BLaER1 (cell line): ENCODE measurements around the gene JAK1.
"Not testable (repeated sequence)": the region's sequence is repeated elsewhere in the genome, so short reads cannot be mapped to it uniquely, and the experiment has no call there.

Source experiments
- H3K27ac ChIP-seq: shearing (Covaris generic); formaldehyde crosslinking; 2 replicates; pipeline ENCODE4 v1.8.1; 2022
- H3K27me3 ChIP-seq: shearing (Covaris generic); formaldehyde crosslinking; 2 replicates; pipeline ENCODE4 v1.8.1; 2022
- H3K36me3 ChIP-seq: shearing (Covaris generic); formaldehyde crosslinking; 2 replicates; pipeline ENCODE4 v1.8.1; 2022
- H3K4me1 ChIP-seq: shearing (Covaris generic); formaldehyde crosslinking; 2 replicates; pipeline ENCODE4 v1.8.1; 2022
- H3K4me2 ChIP-seq: shearing (Covaris generic); formaldehyde crosslinking; 2 replicates; pipeline ENCODE4 v1.8.1; 2022
- H3K4me3 ChIP-seq: shearing (Covaris generic); formaldehyde crosslinking; 2 replicates; pipeline ENCODE4 v1.8.1; 2022
- H3K9ac ChIP-seq: shearing (Covaris generic); formaldehyde crosslinking; 2 replicates; pipeline ENCODE4 v1.8.1; 2022
- H3K9me3 ChIP-seq: shearing (Covaris generic); formaldehyde crosslinking; 2 replicates; pipeline ENCODE4 v1.8.1; 2022
- H4K20me1 ChIP-seq: shearing (Covaris generic); formaldehyde crosslinking; 2 replicates; pipeline ENCODE4 v1.8.1; 2022
- Cebpa-rat ChIP-seq: shearing (Covaris generic); IDR thresholded peaks from 2 replicates; pipeline ENCODE4 v1.8.1; 2022

Gene JAK1

DNA sequence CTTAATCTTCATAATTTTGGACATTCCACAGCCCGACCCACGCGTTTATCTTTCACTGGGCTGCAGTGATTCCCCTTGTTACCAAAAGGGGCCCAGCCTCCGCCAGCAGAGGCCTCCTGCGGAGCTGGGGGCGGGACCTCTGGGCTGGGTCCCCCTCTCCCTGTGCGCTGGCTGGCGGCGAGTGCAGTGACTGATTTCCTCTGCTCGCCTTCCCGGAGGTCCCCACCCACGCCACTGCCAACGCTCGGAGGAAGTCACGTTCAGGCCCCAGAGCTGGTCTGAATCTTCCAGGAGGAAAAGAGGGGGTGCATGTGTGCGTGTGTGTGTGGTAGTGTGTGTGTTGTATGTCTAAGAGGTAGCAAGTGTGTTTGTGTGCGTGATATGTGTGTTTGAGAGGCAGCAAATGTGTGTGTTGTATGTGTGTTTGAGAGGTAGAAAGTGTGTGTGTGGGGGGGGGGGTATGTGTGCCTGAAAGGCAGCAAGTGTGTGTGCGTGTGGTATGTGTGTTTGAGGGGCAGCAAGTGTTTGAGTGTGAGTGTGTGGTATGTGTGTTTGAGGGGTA is 35.0 kb upstream of the JAK1 start:
- Histone ChIP-seq H3K9me3 (peaks cover 34% of the 10 kb centered on the region), H4K20me1 (peaks cover 44% of the 10 kb centered on the region), H3K36me3 (peaks cover 4% of the 10 kb centered on the region; the same call in 1 of the 2 replicates), H3K4me3 (no peak overlapping the region), H3K4me1 (peaks cover 31% of the 10 kb centered on the region), H3K9ac (no peak overlapping the region), H3K27ac (no peak overlapping the region), H3K27me3 (peaks cover 42% of the 10 kb centered on the region), H3K4me2 (peak overlapping the region; percentile 84)
- TF ChIP-seq Cebpa-rat, result no peak

DNA sequence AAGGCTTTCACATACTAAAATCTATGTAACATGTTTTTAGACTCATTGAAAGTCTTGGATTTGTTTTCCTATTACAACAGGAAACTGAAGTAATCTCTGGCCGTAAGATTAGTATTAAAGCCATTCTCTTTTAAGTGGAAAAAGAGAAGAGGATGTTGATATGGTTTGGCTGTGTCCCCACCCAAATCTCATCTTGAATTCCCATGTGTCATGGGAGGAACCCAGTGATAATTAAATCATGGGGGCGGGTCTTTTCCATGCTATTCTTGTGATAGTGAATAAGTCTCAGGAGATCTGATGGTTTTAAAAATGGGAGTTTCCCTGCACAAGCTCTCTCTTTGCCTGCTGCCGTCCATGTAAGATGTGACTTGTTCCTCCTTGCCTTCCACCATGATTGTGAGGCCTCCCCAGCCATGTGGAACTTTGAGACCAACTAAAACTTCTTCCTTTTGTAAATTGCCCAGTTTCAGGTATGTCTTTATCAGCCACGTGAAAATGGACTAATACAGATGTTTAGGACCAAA is 32.1 kb upstream of the JAK1 start:
- not testable (repeated sequence) for H3K4me3 ChIP-seq, H3K36me3 ChIP-seq, H3K4me2 ChIP-seq, H3K9ac ChIP-seq, H3K27ac ChIP-seq
- Histone ChIP-seq H3K9me3 (peaks cover 29% of the 10 kb centered on the region), H3K4me1 (peaks cover 31% of the 10 kb centered on the region), H4K20me1 (peaks cover 23% of the 10 kb centered on the region), H3K27me3 (peaks cover 26% of the 10 kb centered on the region)

DNA sequence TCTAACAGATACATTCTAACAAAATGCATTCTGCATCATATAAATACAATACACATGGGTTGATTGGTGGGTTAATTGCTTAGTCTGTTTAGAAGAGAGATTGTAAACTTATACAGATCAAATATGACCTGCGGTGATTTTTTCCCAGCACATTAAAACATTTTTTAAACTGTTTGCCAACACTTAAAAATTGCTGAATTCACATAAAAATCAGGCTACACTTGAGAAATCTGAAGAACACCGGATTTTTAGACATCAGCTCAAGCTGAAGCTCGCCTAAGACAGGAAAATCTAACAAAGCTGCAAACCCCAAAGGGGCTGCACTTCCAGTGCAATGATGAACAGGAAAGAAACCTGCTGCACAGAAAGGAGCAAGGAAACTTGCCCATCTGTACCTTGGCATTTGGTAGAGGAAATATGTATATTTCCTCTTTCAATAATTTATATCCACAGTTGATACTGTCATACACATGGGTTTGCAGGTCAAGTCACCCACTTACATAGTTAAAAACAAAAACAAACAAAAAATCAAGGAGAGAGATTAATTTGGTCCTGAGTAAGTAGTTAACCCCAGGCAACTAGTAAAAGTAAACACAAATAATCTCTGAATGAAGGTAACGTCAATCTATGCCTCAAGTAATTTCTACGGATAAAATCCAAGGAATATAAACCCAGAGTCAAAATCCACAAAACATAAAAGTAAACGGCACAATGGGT is 30.4 kb upstream of the JAK1 start:
- peaks cover 4% of the 10 kb centered on the region; the same call in 1 of the 2 replicates for H3K36me3 ChIP-seq
- no peak overlapping the region; the same call in 1 of the 2 replicates for H3K4me2 ChIP-seq
- no peak overlapping the region for H3K4me3 ChIP-seq
- no peak overlapping the region for H3K27ac ChIP-seq
- H3K9me3 ChIP-seq, result peaks cover 29% of the 10 kb centered on the region
- H3K9ac ChIP-seq, result no peak overlapping the region
- TF ChIP-seq Cebpa-rat, result no peak
- peaks cover 5% of the 10 kb centered on the region for H4K20me1 ChIP-seq
- peaks cover 8% of the 10 kb centered on the region for H3K27me3 ChIP-seq
- peaks cover 16% of the 10 kb centered on the region for H3K4me1 ChIP-seq

DNA sequence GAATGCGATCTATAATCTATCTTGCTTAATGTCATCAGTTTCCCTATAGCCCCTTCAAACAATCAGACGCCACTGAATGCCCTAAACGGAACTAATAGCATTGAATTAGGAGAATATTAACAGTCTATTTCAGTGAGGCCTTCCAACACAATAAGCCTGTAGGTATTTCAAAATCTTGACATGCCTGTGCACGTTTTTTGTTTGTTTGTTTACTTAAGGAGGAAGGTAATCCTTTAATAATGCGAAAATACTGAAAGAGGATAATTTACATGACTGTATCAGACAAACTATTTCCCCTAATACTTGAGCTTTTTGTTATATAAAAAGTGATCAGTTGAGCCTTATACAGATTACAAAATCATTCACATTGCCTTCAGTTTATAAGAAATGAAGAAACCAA is 29.0 kb upstream of the JAK1 start:
- peaks cover 6% of the 10 kb centered on the region for H3K4me1 ChIP-seq

DNA sequence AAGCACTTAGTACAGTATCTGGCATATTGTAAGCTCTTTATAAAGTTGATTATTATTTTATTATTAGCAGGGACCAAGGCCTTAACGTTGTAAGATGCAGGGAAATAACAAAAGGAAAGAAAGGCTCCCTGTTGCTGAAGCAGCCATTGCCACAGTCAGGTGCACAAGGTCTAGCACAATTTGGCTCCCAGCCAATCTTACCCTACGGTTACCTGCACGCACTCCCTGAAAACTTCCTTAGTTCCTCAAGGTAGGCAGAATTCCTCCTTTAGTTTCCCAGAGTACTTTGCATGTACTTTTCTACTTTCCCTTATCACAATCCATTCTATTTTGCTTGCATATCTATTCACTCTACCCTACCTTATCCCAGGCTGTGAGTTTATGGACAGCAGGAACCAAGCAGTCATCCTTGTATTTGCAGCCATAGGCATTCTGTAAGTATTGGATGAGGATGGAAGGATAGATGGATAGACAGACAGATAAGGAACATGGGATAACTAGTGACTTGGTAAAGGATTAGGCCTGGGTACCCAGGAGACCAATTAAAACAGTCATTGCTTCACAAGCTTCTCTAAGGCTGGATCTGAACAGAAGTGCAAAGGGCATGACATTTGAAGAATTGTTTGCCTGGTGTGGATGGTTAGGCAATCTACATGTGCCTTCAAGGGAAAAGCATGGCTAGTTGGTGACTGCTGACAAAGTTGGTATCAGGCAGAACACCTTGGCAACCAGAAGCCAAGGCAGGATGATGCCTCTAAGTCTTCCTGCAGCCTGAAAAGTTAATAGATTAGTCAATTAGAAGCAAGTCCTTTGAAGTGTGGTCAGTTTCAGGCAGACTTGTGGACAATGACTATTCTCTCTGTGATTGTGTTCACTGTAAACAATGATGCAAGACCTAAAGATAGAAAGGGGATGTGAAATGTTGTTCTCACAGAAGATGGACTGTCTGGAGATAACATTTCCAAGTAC is 20.8 kb upstream of the JAK1 start:
- no peak for TF ChIP-seq Cebpa-rat
- H3K27me3 ChIP-seq, result no peaks in the 10 kb centered on the region
- H3K9ac ChIP-seq, result no peak overlapping the region
- no peaks in the 10 kb centered on the region for H3K36me3 ChIP-seq
- no peak overlapping the region for H3K4me2 ChIP-seq
- no peak overlapping the region for H3K27ac ChIP-seq
- no peak overlapping the region for H3K4me3 ChIP-seq
- H4K20me1 ChIP-seq, result no peaks in the 10 kb centered on the region
- peaks cover 20% of the 10 kb centered on the region for H3K4me1 ChIP-seq
- H3K9me3 ChIP-seq, result no peaks in the 10 kb centered on the region

More for the DNA sequence above, 29.0 kb upstream of the JAK1 start:
- no peaks in the 10 kb centered on the region for H3K27me3 ChIP-seq
- H3K4me2 ChIP-seq, result no peak overlapping the region
- no peak for TF ChIP-seq Cebpa-rat
- peaks cover 28% of the 10 kb centered on the region for H3K9me3 ChIP-seq
- no peak overlapping the region for H3K4me3 ChIP-seq
- no peak overlapping the region for H3K9ac ChIP-seq
- H3K27ac ChIP-seq, result no peak overlapping the region
- no peaks in the 10 kb centered on the region for H4K20me1 ChIP-seq
- H3K36me3 ChIP-seq, result peaks cover 4% of the 10 kb centered on the region; the same call in 1 of the 2 replicates

DNA sequence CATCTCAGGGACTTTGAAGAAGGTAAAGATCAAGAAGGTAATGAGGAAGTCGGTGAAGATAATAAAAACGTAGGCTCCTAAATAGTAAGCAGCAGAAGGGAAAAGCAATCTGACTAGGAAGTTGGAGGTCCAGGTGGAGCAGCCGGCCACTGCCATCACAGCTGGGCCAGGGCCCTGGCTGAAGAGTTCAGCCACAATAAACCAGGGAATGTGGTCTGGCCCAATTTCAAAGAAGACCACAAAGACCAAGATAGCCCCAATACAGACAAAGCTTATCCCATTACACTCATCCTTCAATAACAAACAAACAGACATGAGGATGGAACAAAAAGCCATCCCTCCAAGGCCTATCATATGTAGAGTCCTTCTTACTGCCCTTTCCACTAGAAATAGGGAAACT is 18.4 kb upstream of the JAK1 start:
- Histone ChIP-seq H3K9ac (no peak overlapping the region), H3K4me2 (peak overlapping the region; percentile 55), H3K36me3 (no peaks in the 10 kb centered on the region), H3K4me3 (no peak overlapping the region), H3K27ac (no peak overlapping the region), H3K4me1 (peaks cover 20% of the 10 kb centered on the region), H4K20me1 (no peaks in the 10 kb centered on the region), H3K27me3 (no peaks in the 10 kb centered on the region), H3K9me3 (no peaks in the 10 kb centered on the region)
- no peak for TF ChIP-seq Cebpa-rat

DNA sequence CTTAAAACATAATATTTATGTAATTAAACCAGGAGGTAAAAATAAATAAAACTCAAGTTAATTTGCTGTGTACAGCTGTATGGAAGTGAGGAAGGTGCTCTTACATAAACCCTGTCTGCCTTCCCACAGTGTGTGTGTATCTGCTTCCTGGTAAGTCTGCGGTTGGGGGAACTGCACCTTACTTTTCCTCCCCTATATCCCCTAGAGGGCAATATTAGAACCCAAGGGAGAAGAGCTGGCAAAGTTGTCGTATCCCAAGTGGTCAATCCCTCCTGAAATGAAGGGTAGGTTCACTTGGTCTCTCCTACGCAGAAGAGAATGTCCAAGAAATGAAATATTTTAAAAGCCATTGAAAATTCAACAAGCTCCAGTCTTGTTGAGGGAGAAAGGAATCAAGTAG is 17.8 kb upstream of the JAK1 start:
- Histone ChIP-seq H3K4me2 (peak overlapping the region; percentile 55), H3K9me3 (no peaks in the 10 kb centered on the region), H4K20me1 (no peaks in the 10 kb centered on the region), H3K27ac (no peak overlapping the region), H3K36me3 (no peaks in the 10 kb centered on the region), H3K4me3 (no peak overlapping the region), H3K9ac (no peak overlapping the region), H3K4me1 (peaks cover 20% of the 10 kb centered on the region), H3K27me3 (no peaks in the 10 kb centered on the region)
- TF ChIP-seq Cebpa-rat, result no peak

DNA sequence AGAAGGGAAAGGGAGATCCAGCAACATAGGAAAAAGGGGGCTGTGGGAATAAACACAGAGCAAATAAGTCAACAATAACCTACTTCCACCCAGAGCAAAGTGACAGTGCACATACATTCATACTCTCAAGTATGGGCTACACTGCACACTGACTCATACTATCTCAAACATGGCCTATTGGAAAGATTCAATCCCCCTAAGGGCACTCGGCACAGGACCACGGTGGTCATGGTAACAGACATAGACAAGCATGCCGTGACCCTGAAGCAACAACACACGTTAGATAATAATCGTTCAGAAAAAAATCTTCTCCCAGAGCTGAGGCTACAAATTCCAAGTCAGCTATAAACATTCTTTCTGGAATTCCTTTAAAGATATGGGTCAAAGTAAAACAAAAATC is 16.8 kb upstream of the JAK1 start:
- no peaks in the 10 kb centered on the region for H4K20me1 ChIP-seq
- no peaks in the 10 kb centered on the region for H3K36me3 ChIP-seq
- H3K9me3 ChIP-seq, result no peaks in the 10 kb centered on the region
- no peak overlapping the region for H3K4me2 ChIP-seq
- peaks cover 20% of the 10 kb centered on the region for H3K4me1 ChIP-seq
- no peaks in the 10 kb centered on the region for H3K27me3 ChIP-seq
- no peak for TF ChIP-seq Cebpa-rat
- H3K9ac ChIP-seq, result no peak overlapping the region
- H3K4me3 ChIP-seq, result no peak overlapping the region
- no peak overlapping the region for H3K27ac ChIP-seq

DNA sequence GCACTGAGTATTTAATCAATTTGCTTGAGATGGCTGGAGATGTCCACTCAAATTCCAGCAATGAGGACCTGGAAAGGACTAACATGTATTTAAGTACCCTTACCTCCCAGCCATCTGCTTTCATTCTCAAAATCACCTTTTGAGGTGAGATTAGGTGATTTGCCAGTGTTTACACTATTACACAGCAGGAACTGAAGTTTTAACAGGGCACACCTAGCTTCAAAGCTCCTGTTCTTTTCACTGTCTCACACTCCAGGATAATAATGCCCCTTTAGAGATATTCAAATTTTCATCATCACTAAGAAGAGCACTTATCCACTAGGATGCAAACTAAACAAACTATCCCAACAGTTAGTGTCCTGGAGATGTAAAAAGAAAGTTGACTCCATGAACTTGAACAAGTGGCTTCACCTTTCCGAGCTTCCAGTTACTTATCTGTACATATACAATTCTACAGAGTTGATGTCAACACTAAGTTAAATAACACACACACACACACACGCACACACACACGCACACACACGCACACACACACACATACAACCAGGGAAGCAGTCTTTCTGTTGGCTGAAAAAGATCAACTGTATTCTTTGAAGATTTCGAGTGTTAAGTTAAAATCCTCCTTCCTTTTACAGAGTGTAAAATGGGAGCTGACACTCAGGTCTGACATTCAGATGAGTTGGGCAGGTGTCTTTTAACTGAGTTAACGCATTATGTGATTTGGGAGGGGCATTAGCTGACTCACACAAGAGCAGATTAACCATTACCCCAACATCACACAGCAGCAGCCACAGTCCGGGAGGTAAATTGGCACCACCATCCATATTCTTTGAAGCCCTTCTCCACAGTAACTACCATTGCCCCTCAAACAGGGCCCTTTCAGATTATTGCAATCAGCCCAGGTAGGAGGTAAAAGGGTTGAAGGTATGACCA is 15.5 kb upstream of the JAK1 start:
- H3K4me1 ChIP-seq, result peaks cover 20% of the 10 kb centered on the region
- H3K4me3 ChIP-seq, result no peak overlapping the region
- no peaks in the 10 kb centered on the region for H3K36me3 ChIP-seq
- no peaks in the 10 kb centered on the region for H3K27me3 ChIP-seq
- H3K9ac ChIP-seq, result no peak overlapping the region
- H3K27ac ChIP-seq, result no peak overlapping the region
- H4K20me1 ChIP-seq, result no peaks in the 10 kb centered on the region
- no peak for TF ChIP-seq Cebpa-rat
- no peak overlapping the region for H3K4me2 ChIP-seq
- no peaks in the 10 kb centered on the region for H3K9me3 ChIP-seq
